Vagina (tissue), 2 donors: ENCODE results near the gene LTBP2.

ENCODE experiments used
- CTCF ChIP-seq, 3 experiments: fragments of 450-650 bp in 2 of 3; fragments of 200-600 bp in 1 of 3; sonication (generic) in 1 of 3; IDR thresholded peaks; one replicate each; pipeline ENCODE4 v1.5.1; 2017 to 2019; ENCODE audit warnings: antibody characterized with exemption in 3 of 3, mild to moderate bottlenecking in 2 of 3, moderate library complexity in 2 of 3
- POLR2A ChIP-seq, 2 donors: fragments of 450-650 bp; IDR thresholded peaks; one replicate each; pipeline ENCODE4 v1.6.1; 2017; ENCODE audit warnings: antibody characterized with exemption in 2 of 2, mild to moderate bottlenecking in 2 of 2, moderate library complexity in 2 of 2
- POLR2AphosphoS5 ChIP-seq, 2 donors: sonication (generic); formaldehyde crosslinking; IDR thresholded peaks; one replicate each; pipeline ENCODE4 v1.9.0; 2017; ENCODE audit warnings: antibody characterized with exemption in 2 of 2, mild to moderate bottlenecking in 2 of 2, low read depth in 1 of 2; ENCODE audit not compliant: insufficient read depth in 1 of 2

GRCh38 chr14:74621556-74621955 lies 9.5 kb upstream of the LTBP2 start:
- no peak for TF ChIP-seq CTCF (IDR thresholded peaks at IDR 0.05)
- no peak for TF ChIP-seq POLR2AphosphoS5 (IDR thresholded peaks at IDR 0.05; ENCODE audit: insufficient read depth in 1 of 2, low read depth in 1 of 2)
- no peak for TF ChIP-seq POLR2A (IDR thresholded peaks at IDR 0.05)
